Measurements from ENCODE around the gene REEP3. TPM values are rescaled to one million over a fixed set of nuclear protein-coding genes. Genes with fewer than 3 reads are reported as not detected.

Gene REEP3
- polyA plus RNA-seq, 1 donor from 2014 or later: 6.9 TPM

GRCh38 chr10:63585041-63585440 lies 63.8 kb downstream of the REEP3 start:
- Histone ChIP-seq H3K79me2 (replicated peaks; ENCODE audit: insufficient read depth, low read length) (no peaks in the 10 kb centered on the region), H3F3A (ENCODE audit: insufficient read depth, low read length, poor library complexity, severe bottlenecking) (no peaks in the 10 kb centered on the region), H3K4me2 (ENCODE audit: low read length) (no peak overlapping the region), H3K36me3 (ENCODE audit: insufficient read depth, low read length) (no peaks in the 10 kb centered on the region), H3K9me3 (ENCODE audit: low read length) (no peaks in the 10 kb centered on the region), H2AFZ (ENCODE audit: low read depth, low read length) (no peak overlapping the region), H3K4me3 (ENCODE audit: low read length) (no peak overlapping the region), H3K9ac (ENCODE audit: low read length) (no peak overlapping the region), H3K27me3 (ENCODE audit: insufficient read depth, low read depth, low read length) (no peaks in the 10 kb centered on the region), H3K27ac (ENCODE audit: low read length) (no peak overlapping the region), H4K20me1 (ENCODE audit: insufficient read depth) (no peaks in the 10 kb centered on the region), H3K9me2 (ENCODE audit: insufficient read depth, low read length) (no peaks in the 10 kb centered on the region)
- no peak for TF ChIP-seq RAD21 (conservative IDR thresholded peaks at IDR 0.05)
- TF ChIP-seq EP300 (conservative IDR thresholded peaks at IDR 0.05; ENCODE audit: poor library complexity, severe bottlenecking): no peak
- no peak for TF ChIP-seq EZH2 (IDR thresholded peaks at IDR 0.05; ENCODE audit: borderline replicate concordance, insufficient read depth, low read length, poor library complexity, severe bottlenecking)
- TF ChIP-seq POLR2AphosphoS5 (IDR thresholded peaks at IDR 0.05): no peak
- no peak for TF ChIP-seq CTCF (IDR thresholded peaks at IDR 0.05; ENCODE audit: poor library complexity, severe bottlenecking)
- TF ChIP-seq MXI1 (conservative IDR thresholded peaks at IDR 0.05; ENCODE audit: poor library complexity, severe bottlenecking): no peak
- TF ChIP-seq SMC3 (conservative IDR thresholded peaks at IDR 0.05; ENCODE audit: poor library complexity): no peak
- TF ChIP-seq TAF1 (IDR thresholded peaks at IDR 0.05; ENCODE audit: low read depth): no peak
- TF ChIP-seq REST (IDR thresholded peaks at IDR 0.05; ENCODE audit: borderline replicate concordance): no peak

GRCh38 chr10:63586043-63586442 lies 64.8 kb downstream of the REEP3 start:
- no peaks in the 10 kb centered on the region for H3K9me2 ChIP-seq (ENCODE audit: insufficient read depth, low read length)
- no peaks in the 10 kb centered on the region for H3K79me2 ChIP-seq (replicated peaks; ENCODE audit: insufficient read depth, low read length)
- H3K27me3 ChIP-seq (ENCODE audit: insufficient read depth, low read depth, low read length): no peaks in the 10 kb centered on the region
- H3K4me2 ChIP-seq (ENCODE audit: low read length): no peak overlapping the region
- H3K9ac ChIP-seq (ENCODE audit: low read length): no peak overlapping the region
- no peaks in the 10 kb centered on the region for H3K36me3 ChIP-seq (ENCODE audit: insufficient read depth, low read length)
- no peak overlapping the region for H3K4me3 ChIP-seq (ENCODE audit: low read length)
- no peak overlapping the region for H2AFZ ChIP-seq (ENCODE audit: low read depth, low read length)
- H3K9me3 ChIP-seq (ENCODE audit: low read length): no peaks in the 10 kb centered on the region
- no peak overlapping the region for H3K27ac ChIP-seq (ENCODE audit: low read length)
- no peaks in the 10 kb centered on the region for H3F3A ChIP-seq (ENCODE audit: insufficient read depth, low read length, poor library complexity, severe bottlenecking)
- TF ChIP-seq CTCF (IDR thresholded peaks at IDR 0.05; ENCODE audit: poor library complexity, severe bottlenecking) (no peak), TAF1 (IDR thresholded peaks at IDR 0.05; ENCODE audit: low read depth) (no peak), EP300 (conservative IDR thresholded peaks at IDR 0.05; ENCODE audit: poor library complexity, severe bottlenecking) (no peak), SMC3 (conservative IDR thresholded peaks at IDR 0.05; ENCODE audit: poor library complexity) (no peak), POLR2AphosphoS5 (IDR thresholded peaks at IDR 0.05) (no peak), REST (IDR thresholded peaks at IDR 0.05; ENCODE audit: borderline replicate concordance) (no peak), EZH2 (IDR thresholded peaks at IDR 0.05; ENCODE audit: borderline replicate concordance, insufficient read depth, low read length, poor library complexity, severe bottlenecking) (no peak)
- no peaks in the 10 kb centered on the region for H4K20me1 ChIP-seq (ENCODE audit: insufficient read depth)
